Lower lobe of right lung (tissue), 2 donors: ENCODE results near the gene SLC38A4. TPM values are rescaled to one million over a fixed set of nuclear protein-coding genes. Genes with fewer than 3 reads are reported as not detected.
A peak's percentile ranks its signal among the peaks of the same experiment; 100 is the strongest.

Experiments
- ATAC-seq, 2 donors: fragments of 200-7000 bp; cut with Tn5 transposase; one replicate each; pipeline ENCODE4 v1.9.1; 2020 to 2022; ENCODE audit warnings: mild to moderate bottlenecking in 2 of 2, moderate library complexity in 2 of 2
- DNase-seq: peaks from one replicate; pipeline ENCODE4 v3.0.0-alpha.2; 2020
- H3K27ac ChIP-seq: fragments of 200-600 bp; one replicate; pipeline ENCODE4 v1.8.0; 2022
- H3K27me3 ChIP-seq: fragments of 200-600 bp; one replicate; pipeline ENCODE4 v1.8.0; 2022; ENCODE audit warnings: low read depth
- H3K36me3 ChIP-seq: fragments of 200-600 bp; one replicate; pipeline ENCODE4 v1.8.0; 2022; ENCODE audit warnings: mild to moderate bottlenecking
- H3K4me1 ChIP-seq: fragments of 200-600 bp; one replicate; pipeline ENCODE4 v1.8.0; 2022
- H3K4me3 ChIP-seq: fragments of 200-600 bp; one replicate; pipeline ENCODE4 v1.8.0; 2022; ENCODE audit warnings: mild to moderate bottlenecking
- H3K9me3 ChIP-seq: fragments of 200-600 bp; one replicate; pipeline ENCODE4 v1.8.0; 2022
- intact Hi-C: fragments of 100-400 bp; cut with DNase I; formaldehyde crosslinking; loops from one replicate; pipeline ENCODE4 v1.11.0; 2022
- total RNA-seq: library from RNA; stranded (reverse); fragmentation: NEBNext Ultra II Directional; extraction: Animal tissue kit (Norgen Biotek cat#: 25700); gene quantifications from one replicate; pipeline ENCODE4 v1.2.1, GENCODE V29; 2021
- TF ChIP-seq, protein P1 (sequence below): fragments of 200-600 bp; IDR thresholded peaks from one replicate; pipeline ENCODE4 v1.8.0; 2022; ENCODE audit warnings: antibody characterized with exemption, mild to moderate bottlenecking
- donor health status: DM: no; HTN: yes; CAD: no; lungs with severe emphysema.

The SLC38A4 gene
- total RNA-seq, 1 donor from 2014 or later, result 1.1 TPM

DNA sequence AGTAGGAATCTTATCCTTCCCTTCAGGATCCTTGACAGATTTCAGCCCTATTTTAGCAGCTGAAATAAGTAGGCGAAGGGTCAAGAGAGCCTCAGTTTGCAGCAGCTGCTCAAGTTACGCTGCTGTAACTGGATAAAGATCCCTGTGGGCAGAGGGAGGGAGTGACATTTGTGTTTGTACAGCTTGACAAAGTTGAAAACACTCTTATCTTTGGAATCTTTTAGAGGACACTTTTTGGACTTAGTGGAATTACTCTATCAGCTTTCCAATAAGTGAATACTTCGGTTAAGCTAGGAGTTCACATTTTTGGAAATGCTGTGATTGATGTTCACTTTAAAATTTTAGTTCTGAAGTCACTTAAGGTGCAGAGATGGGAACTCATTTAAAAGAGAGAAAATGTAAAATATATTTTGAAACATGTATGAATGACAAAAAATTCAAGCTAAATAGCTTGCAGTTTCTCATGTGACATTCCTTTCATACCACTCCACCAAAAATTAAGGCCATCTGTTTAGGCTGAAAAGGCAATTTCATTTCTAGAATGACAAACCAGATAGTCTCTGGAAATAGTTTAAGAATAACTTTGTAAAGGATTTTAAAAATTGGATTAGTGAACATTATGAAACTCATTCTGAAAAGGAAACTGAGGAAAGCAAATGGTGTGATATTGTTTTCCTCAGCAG lies 55.2 kb downstream of the SLC38A4 start:
- TF ChIP-seq, protein P1, sequence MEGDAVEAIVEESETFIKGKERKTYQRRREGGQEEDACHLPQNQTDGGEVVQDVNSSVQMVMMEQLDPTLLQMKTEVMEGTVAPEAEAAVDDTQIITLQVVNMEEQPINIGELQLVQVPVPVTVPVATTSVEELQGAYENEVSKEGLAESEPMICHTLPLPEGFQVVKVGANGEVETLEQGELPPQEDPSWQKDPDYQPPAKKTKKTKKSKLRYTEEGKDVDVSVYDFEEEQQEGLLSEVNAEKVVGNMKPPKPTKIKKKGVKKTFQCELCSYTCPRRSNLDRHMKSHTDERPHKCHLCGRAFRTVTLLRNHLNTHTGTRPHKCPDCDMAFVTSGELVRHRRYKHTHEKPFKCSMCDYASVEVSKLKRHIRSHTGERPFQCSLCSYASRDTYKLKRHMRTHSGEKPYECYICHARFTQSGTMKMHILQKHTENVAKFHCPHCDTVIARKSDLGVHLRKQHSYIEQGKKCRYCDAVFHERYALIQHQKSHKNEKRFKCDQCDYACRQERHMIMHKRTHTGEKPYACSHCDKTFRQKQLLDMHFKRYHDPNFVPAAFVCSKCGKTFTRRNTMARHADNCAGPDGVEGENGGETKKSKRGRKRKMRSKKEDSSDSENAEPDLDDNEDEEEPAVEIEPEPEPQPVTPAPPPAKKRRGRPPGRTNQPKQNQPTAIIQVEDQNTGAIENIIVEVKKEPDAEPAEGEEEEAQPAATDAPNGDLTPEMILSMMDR, result no peak
- Histone ChIP-seq H3K4me3 (no peak overlapping the region), H3K36me3 (no peaks in the 10 kb centered on the region), H3K27ac (peak overlapping the region; percentile 33), H3K4me1 (peaks cover 10% of the 10 kb centered on the region), H3K9me3 (no peaks in the 10 kb centered on the region), H3K27me3 (no peaks in the 10 kb centered on the region)
- intact Hi-C loops, result no loop called here
- DNase-seq (no peak), ATAC-seq (peak in 1 of 2 donors; percentile 62)

DNA sequence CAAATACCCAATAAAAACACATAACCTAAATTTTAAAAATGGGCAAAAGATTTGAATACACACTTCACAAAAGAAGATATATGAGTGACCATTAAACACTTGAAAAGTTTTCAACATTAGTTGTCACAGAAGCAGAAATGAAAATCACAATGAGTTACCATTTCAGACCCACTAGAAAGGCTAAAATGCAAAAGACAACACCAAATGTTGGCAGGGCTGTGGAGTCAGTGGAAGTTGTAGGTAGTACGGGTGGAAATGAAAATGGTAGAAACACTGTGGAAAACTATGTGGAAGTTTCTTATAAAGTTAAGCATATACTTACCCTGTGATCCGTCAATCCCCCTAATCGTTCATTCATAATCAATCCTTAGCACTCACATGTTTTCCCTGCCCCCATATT lies 61.8 kb downstream of the SLC38A4 start:
- no peak for ATAC-seq

GRCh38 chr12:46763230-46763629 lies 62.6 kb downstream of the SLC38A4 start:
- Histone ChIP-seq H3K36me3 (no peaks in the 10 kb centered on the region), H3K27ac (no peak overlapping the region), H3K4me3 (no peak overlapping the region), H3K27me3 (no peaks in the 10 kb centered on the region), H3K4me1 (no peaks in the 10 kb centered on the region), H3K9me3 (peaks cover 3% of the 10 kb centered on the region)
- DNase-seq, result no peak
- TF ChIP-seq, protein P1, result no peak
- no peak for ATAC-seq
- intact Hi-C loops, result no loop called here

More for the DNA sequence above, 61.8 kb downstream of the SLC38A4 start:
- Histone ChIP-seq H3K27ac (no peak overlapping the region), H3K27me3 (no peaks in the 10 kb centered on the region), H3K9me3 (no peaks in the 10 kb centered on the region), H3K4me1 (no peaks in the 10 kb centered on the region), H3K4me3 (no peak overlapping the region), H3K36me3 (no peaks in the 10 kb centered on the region)
- DNase-seq, result no peak
- TF ChIP-seq, protein P1, result no peak
- intact Hi-C loops, result no loop called here

DNA sequence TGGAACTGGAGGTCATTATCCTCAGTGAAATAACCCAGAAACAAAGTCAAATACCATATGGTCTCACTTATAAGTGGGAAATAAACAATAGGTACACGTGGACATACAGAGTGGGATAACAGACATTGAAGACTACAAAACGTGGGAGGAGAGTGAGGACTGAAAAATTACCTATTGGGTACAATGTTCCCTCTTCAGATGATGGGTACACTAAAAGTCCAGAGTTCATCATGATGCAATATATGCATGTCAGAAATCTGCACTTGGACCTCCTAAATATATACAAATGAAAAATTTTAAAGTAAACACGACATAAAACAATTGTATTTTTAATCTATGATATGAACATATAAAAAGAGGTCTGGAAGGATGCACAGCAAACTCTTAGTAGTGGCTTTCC lies 71.2 kb downstream of the SLC38A4 start:
- DNase-seq (no peak), ATAC-seq (no peak)
- no peak overlapping the region for H3K27ac ChIP-seq
- intact Hi-C loops, result no loop called here
- H3K4me1 ChIP-seq, result no peaks in the 10 kb centered on the region
- H3K9me3 ChIP-seq, result peaks cover 3% of the 10 kb centered on the region
- TF ChIP-seq, protein P1, result no peak
- no peaks in the 10 kb centered on the region for H3K27me3 ChIP-seq
- H3K4me3 ChIP-seq, result no peak overlapping the region
- no peaks in the 10 kb centered on the region for H3K36me3 ChIP-seq

GRCh38 chr12:46752396-46752795 lies 73.4 kb downstream of the SLC38A4 start:
- Histone ChIP-seq H3K27ac (no peak overlapping the region), H3K9me3 (no peaks in the 10 kb centered on the region), H3K36me3 (no peaks in the 10 kb centered on the region), H3K4me3 (no peak overlapping the region), H3K27me3 (no peaks in the 10 kb centered on the region), H3K4me1 (no peaks in the 10 kb centered on the region)
- intact Hi-C loops, result no loop called here
- ATAC-seq, result no peak
- TF ChIP-seq, protein P1, result no peak
- no peak for DNase-seq
